Measurements from ENCODE around the gene NPBWR2. TPM values are rescaled to one million over a fixed set of nuclear protein-coding genes. Genes with fewer than 3 reads are reported as not detected.
"Not testable (repeated sequence)": the region's sequence is repeated elsewhere in the genome, so short reads cannot be mapped to it uniquely, and the experiment has no call there.

Gene NPBWR2
- total RNA-seq, 1 experiment from 2014 or later = not detected

DNA sequence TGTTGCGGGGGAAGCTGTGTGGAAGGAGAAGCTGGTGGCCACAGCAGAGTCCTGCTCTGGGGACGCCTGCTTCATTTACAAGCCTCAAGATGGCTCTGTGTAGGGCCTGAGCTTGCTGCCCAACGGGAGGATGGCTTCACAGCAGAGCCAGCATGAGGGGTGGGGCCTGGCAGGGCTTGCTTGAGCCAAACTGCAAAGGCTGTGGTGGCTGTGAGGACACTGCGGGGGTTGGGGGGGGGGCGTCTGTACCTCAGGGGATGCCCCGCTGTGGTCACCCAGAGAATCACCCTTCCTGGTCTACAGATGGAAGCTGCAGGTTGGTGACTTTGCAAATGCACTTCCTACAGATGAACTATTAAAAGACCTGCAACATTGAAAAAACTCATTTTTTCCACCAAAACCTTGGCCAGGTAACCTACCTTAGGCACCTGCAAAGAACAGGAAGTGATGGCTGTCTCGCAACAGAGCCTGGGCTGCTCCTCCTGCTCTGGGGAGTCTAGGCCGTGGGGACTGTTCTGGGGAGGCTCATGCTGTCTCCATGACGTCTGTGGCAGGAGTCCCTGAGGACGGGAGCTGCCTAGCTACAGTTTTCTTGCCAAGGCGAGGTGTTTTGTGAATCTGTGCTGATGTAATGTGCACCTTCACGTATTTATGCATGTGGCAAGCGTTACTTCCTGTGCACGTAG is 7.3 kb downstream of the NPBWR2 start:
- Histone ChIP-seq H3K4me1 (replicated peaks) (peaks cover 4% of the 10 kb centered on the region), H3K27ac (no peak overlapping the region), H3K36me3 (no peaks in the 10 kb centered on the region), H3K4me3 (no peak overlapping the region), H3K27me3 (replicated peaks) (peaks cover 41% of the 10 kb centered on the region), H3K9me3 (replicated peaks) (no peaks in the 10 kb centered on the region; the same call in 1 of the 2 replicates)
- DNase-seq (ENCODE audit: low read depth in 1 of 2, low spot score in 2 of 2) = no peak

DNA sequence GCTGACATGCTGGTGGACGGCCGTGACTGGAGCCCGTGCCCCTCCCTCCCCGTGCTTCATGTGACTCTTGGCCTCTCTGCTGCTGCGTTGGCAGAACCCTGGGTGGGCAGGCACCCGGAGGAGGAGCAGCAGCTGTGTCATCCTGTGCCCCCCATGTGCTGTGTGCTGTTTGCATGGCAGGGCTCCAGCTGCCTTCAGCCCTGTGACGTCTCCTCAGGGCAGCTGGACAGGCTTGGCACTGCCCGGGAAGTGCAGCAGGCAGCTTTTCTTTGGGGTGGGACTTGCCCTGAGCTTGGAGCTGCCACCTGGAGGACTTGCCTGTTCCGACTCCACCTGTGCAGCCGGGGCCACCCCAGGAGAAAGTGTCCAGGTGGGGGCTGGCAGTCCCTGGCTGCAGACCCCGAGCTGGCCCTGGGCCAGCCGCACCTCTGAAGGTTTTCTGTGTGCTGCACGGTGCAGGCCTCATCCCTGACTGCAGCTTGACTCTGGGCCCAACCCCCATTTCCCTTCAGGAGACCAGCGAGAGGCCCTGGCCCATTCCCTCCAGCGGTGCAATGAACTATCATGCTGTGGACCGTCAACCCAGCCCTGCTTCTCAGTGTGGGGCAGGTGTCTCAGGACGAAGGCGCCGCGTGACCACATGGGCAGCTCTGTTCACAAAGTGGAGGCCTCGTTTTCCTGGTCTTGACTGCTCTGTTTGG is 8.1 kb downstream of the NPBWR2 start:
- peaks cover 4% of the 10 kb centered on the region for H3K4me1 ChIP-seq (replicated peaks)
- no peak for DNase-seq (ENCODE audit: low read depth in 1 of 2, low spot score in 2 of 2)

DNA sequence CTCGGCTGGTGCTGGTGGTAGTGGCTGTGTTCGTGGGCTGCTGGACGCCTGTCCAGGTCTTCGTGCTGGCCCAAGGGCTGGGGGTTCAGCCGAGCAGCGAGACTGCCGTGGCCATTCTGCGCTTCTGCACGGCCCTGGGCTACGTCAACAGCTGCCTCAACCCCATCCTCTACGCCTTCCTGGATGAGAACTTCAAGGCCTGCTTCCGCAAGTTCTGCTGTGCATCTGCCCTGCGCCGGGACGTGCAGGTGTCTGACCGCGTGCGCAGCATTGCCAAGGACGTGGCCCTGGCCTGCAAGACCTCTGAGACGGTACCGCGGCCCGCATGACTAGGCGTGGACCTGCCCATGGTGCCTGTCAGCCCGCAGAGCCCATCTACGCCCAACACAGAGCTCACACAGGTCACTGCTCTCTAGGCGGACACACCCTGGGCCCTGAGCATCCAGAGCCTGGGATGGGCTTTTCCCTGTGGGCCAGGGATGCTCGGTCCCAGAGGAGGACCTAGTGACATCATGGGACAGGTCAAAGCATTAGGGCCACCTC is 8.8 kb downstream of the NPBWR2 start:
- Histone ChIP-seq H3K27ac (no peak overlapping the region), H3K4me3 (no peak overlapping the region), H3K27me3 (replicated peaks) (peaks cover 34% of the 10 kb centered on the region), H3K9me3 (replicated peaks) (no peaks in the 10 kb centered on the region; the same call in 1 of the 2 replicates), H3K36me3 (no peaks in the 10 kb centered on the region), H3K4me1 (replicated peaks) (peaks cover 4% of the 10 kb centered on the region)
- no peak for DNase-seq (ENCODE audit: low read depth in 1 of 2, low spot score in 2 of 2)

More for the DNA sequence above, 8.1 kb downstream of the NPBWR2 start:
- H3K9me3 ChIP-seq (replicated peaks) = no peaks in the 10 kb centered on the region; the same call in 1 of the 2 replicates
- H3K4me3 ChIP-seq = no peak overlapping the region
- H3K27me3 ChIP-seq (replicated peaks) = peaks cover 41% of the 10 kb centered on the region
- H3K27ac ChIP-seq = no peak overlapping the region
- no peaks in the 10 kb centered on the region for H3K36me3 ChIP-seq

DNA sequence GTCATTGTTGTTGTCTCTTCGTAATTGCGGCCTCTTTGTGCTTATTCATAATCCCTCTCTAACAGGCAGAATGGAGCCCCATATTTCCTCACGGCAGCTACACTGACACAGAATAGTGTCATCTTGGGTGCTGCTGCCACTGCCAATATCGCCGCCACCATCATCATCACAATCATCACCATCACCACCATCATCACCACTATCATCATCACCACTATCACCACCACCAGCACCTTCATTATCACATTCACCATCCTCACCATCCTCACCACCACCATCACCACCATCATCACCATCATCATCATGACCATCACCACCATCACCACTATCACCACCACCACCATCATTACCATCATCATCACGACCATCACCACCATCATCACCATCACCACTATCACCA is 10.8 kb downstream of the NPBWR2 start:
- Histone ChIP-seq H3K4me3 (no peak overlapping the region), H3K9me3 (replicated peaks) (no peaks in the 10 kb centered on the region; the same call in 1 of the 2 replicates), H3K36me3 (no peaks in the 10 kb centered on the region), H3K27ac (no peak overlapping the region), H3K27me3 (replicated peaks) (peaks cover 16% of the 10 kb centered on the region), H3K4me1 (replicated peaks) (no peaks in the 10 kb centered on the region)
- DNase-seq (ENCODE audit: low read depth in 1 of 2, low spot score in 2 of 2) = no peak

DNA sequence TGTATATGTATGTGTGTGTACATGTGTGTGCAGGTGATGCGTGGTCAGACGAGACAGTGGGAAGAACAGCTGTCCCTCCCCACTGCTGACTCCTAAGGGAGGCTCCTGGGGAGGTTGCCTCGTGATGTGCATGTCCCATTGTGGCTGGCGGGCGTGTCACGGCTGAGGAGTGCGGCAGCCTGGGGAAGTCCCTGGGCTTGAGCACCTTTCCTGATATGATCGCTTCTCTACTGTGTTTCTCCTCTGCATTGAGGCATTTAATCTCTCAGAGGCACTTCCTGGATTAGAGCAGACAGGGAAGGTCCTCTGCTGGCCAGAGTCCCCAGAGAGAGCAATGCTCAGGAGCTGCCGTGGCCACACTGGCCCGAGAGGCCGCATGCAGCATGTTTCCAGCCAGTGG is 11.4 kb downstream of the NPBWR2 start:
- Histone ChIP-seq H3K36me3 (no peaks in the 10 kb centered on the region), H3K4me1 (replicated peaks) (no peaks in the 10 kb centered on the region), H3K27me3 (replicated peaks) (peaks cover 10% of the 10 kb centered on the region), H3K27ac (no peak overlapping the region), H3K9me3 (replicated peaks) (no peaks in the 10 kb centered on the region; the same call in 1 of the 2 replicates), H3K4me3 (no peak overlapping the region)
- DNase-seq (ENCODE audit: low read depth in 1 of 2, low spot score in 2 of 2) = no peak

DNA sequence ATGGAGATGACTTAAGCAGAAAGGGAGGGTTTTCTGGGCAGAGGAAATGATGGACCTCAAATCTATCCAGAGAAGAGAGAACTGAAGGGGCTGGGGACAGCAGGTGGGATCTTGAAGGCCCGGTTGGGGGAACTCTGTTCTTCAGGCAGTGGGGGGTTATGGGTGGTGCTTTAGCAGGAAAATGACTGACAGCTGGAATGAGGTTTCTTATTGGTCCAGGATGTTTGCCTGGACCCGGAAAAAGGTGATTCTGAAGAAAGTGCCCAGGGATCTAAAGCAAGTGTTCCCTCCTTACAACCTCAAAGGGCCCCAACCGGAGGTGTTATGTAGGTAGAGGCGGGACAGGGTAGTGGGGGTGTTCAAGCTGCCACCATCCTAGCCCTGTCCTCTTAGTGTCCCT is 11.9 kb downstream of the NPBWR2 start:
- Histone ChIP-seq H3K27ac (no peak overlapping the region), H3K9me3 (replicated peaks) (no peaks in the 10 kb centered on the region; the same call in 1 of the 2 replicates), H3K36me3 (no peaks in the 10 kb centered on the region), H3K4me3 (no peak overlapping the region), H3K4me1 (replicated peaks) (no peaks in the 10 kb centered on the region), H3K27me3 (replicated peaks) (peaks cover 5% of the 10 kb centered on the region)
- DNase-seq (ENCODE audit: low read depth in 1 of 2, low spot score in 2 of 2) = no peak

DNA sequence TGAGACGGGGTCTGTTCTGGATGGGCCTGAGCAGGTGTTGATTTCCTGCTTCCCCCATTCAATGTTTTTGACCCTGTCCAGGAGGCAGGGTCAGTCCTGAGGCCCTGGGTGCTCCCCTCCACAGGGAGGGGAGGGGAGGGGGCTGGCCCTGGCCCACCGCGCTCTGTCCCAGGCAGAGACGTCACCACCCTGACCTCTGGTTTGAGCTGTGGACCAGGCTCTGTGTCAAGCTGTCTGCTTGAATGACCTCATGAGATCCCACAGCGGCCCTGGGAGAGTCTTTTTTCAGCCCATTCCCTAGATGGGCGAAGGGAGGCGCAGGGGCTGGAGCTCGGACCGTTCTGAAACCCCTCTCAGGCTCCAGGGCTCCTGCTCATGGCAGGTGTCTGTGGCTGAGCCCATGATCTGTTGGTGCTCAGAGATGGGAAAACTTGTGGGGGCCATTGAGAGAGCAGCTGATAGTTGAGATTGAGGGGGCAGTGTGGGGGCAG is 14.3 kb downstream of the NPBWR2 start:
- no peaks in the 10 kb centered on the region for H3K4me1 ChIP-seq (replicated peaks)
- H3K4me3 ChIP-seq = no peak overlapping the region
- peaks cover under 1% of the 10 kb centered on the region; the same call in 1 of the 2 replicates for H3K9me3 ChIP-seq (replicated peaks)
- H3K36me3 ChIP-seq = no peaks in the 10 kb centered on the region
- H3K27me3 ChIP-seq (replicated peaks) = peaks cover 8% of the 10 kb centered on the region
- no peak for DNase-seq (ENCODE audit: low read depth in 1 of 2, low spot score in 2 of 2)
- H3K27ac ChIP-seq = no peak overlapping the region

DNA sequence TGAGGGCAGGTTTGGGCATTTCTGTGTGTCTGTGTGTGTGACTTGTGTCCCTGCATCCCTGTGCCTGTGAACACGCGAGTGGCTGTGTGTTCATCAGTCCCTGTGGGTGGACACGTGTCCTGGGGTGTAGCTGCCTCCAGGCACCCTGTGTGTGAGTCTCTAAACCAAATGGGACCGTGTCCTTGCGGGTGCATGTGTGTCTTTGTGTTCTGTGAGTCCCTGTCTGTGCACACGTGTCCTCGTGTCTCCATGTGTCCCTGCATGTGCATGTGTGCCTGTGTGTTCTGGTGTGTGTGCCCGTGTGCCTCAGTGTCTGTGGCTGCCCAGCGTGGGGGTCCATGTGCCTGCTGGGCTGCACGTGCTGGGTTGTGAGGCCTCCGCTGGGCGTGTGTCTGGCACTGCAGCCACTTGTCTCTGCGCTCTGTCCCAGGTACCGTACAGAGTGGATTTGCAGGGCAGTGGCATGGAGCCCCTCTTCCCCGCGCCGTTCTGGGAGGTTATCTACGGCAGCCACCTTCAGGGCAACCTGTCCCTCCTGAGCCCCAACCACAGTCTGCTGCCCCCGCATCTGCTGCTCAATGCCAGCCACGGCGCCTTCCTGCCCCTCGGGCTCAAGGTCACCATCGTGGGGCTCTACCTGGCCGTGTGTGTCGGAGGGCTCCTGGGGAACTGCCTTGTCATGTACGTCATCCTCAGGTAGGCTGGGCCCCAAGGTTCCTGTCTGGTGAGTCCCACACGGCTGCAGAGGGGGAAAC is 14.9 kb downstream of the NPBWR2 start:
- Histone ChIP-seq H3K4me1 (replicated peaks) (no peaks in the 10 kb centered on the region), H3K36me3 (no peaks in the 10 kb centered on the region), H3K9me3 (replicated peaks) (peaks cover 6% of the 10 kb centered on the region), H3K4me3 (no peak overlapping the region), H3K27ac (no peak overlapping the region), H3K27me3 (replicated peaks) (peaks cover 8% of the 10 kb centered on the region)
- DNase-seq (ENCODE audit: low read depth in 1 of 2, low spot score in 2 of 2) = no peak

DNA sequence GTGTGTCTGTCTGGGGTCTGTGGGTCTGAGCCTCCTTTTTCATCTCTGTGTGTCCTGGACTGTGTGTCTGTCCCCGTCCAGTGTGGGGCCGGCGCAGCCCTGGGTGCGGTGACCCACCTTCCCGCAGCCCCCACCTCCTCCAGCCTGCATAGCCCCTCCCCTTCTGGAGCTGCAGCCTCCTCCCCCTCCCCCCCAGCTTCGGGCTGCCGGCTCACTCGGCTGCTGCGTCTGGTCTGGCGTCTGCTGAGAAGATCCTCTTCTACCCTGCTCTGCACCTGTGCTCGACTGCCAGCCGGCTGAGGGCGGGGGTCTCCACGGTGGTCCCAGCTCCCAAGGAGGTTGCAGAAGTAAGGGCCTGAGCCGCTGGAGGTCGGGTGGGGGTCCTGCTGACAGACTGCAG is 15.6 kb downstream of the NPBWR2 start:
- H3K36me3 ChIP-seq = no peaks in the 10 kb centered on the region
- no peak overlapping the region for H3K4me3 ChIP-seq
- peaks cover 6% of the 10 kb centered on the region for H3K9me3 ChIP-seq (replicated peaks)
- no peak for DNase-seq (ENCODE audit: low read depth in 1 of 2, low spot score in 2 of 2)
- H3K27me3 ChIP-seq (replicated peaks) = peaks cover 8% of the 10 kb centered on the region
- no peak overlapping the region for H3K27ac ChIP-seq
- no peaks in the 10 kb centered on the region for H3K4me1 ChIP-seq (replicated peaks)

DNA sequence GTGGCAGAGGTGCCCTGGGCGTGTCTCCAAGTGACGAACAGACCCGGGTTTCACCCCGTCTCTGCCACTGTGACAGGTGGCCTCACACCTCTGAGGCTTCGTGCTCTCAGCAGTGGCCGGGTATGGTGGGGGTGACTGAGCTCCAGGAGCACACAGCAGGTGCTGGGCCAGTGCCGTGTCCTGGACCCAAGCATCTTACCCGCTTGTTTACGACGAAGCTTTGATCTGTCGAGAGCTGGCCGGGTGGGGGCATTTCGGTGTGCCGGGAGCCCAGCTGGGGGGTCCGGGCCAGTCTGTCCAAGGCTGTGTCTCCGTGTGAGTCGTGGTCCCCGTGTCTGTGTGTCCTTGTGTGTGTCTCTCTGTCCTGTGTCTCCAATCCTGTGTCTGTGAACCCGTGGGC is 16.0 kb downstream of the NPBWR2 start:
- Histone ChIP-seq H3K27ac (no peak overlapping the region), H3K27me3 (replicated peaks) (peaks cover 10% of the 10 kb centered on the region), H3K9me3 (replicated peaks) (peaks cover 6% of the 10 kb centered on the region), H3K4me1 (replicated peaks) (no peaks in the 10 kb centered on the region), H3K4me3 (no peak overlapping the region), H3K36me3 (no peaks in the 10 kb centered on the region)
- no peak for DNase-seq (ENCODE audit: low read depth in 1 of 2, low spot score in 2 of 2)

DNA sequence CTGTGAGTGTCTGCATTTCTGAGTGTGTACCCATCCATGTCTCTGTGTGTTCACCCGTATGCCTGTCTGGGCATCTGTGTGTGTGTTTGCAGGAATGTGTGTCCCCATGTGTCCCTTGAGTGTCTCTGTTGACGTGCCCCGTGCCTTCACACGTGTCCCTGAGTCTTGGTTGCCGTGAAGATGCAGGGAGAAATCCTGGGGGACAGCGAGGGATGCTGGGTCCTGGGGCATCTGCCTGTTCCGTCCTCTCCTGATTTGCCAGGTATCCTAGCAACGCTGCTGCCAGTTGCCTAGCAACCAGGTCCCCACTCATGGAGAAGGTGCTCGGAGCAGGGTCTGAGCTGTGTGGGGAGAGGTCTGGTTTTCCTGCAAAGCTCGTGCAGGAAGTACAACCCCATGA is 17.2 kb downstream of the NPBWR2 start:
- no peaks in the 10 kb centered on the region for H3K36me3 ChIP-seq
- DNase-seq (ENCODE audit: low read depth in 1 of 2, low spot score in 2 of 2) = no peak
- H3K9me3 ChIP-seq (replicated peaks) = peaks cover 6% of the 10 kb centered on the region
- H3K27me3 ChIP-seq (replicated peaks) = peaks cover 20% of the 10 kb centered on the region
- H3K4me1 ChIP-seq (replicated peaks) = no peaks in the 10 kb centered on the region
- no peak overlapping the region for H3K27ac ChIP-seq
- H3K4me3 ChIP-seq = no peak overlapping the region

DNA sequence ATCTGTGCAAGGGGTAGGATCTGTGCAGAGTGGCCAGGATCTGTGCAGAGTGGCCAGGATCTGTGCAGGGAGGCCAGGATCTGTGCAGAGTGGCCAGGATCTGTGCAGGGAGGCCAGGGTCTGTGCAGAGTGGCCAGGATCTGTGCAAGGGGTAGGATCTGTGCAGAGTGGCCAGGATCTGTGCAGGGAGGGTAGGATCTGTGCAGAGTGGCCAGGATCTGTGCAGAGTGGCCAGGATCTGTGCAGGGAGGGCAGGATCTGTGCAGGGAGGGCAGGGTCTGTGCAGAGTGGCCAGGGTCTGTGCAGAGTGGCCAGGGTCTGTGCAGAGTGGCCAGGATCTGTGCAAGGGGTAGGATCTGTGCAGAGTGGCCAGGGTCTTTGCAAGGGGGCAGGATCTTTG is 18.8 kb downstream of the NPBWR2 start:
- H3K4me1 ChIP-seq (replicated peaks); H3K36me3 ChIP-seq; H3K4me3 ChIP-seq; H3K9me3 ChIP-seq (replicated peaks); H3K27ac ChIP-seq; DNase-seq (ENCODE audit: low read depth in 1 of 2, low spot score in 2 of 2): not testable (repeated sequence)
- peaks cover 36% of the 10 kb centered on the region for H3K27me3 ChIP-seq (replicated peaks)

DNA sequence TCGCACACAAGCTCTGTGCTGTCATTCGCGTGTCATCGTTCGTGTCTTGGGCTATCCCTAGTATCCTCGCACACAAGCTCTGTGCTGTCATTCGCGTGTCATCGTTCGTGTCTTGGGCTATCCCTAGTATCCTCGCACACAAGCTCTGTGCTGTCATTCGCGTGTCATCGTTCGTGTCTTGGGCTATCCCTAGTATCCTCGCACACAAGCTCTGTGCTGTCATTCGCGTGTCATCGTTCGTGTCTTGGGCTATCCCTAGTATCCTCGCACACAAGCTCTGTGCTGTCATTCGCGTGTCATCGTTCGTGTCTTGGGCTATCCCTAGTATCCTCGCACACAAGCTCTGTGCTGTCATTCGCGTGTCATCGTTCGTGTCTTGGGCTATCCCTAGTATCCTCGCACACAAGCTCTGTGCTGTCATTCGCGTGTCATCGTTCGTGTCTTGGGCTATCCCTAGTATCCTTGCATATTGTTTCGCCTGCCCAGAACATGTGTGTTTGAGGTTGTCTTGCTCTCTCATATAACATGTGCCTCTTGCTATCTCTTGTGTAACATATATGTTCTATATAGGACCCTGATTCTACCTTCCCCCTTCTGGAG is 20.0 kb downstream of the NPBWR2 start:
- DNase-seq (ENCODE audit: low read depth in 1 of 2, low spot score in 2 of 2); H3K27ac ChIP-seq; H3K4me3 ChIP-seq; H3K36me3 ChIP-seq; H3K9me3 ChIP-seq (replicated peaks): not testable (repeated sequence)
- H3K27me3 ChIP-seq (replicated peaks) = peaks cover 44% of the 10 kb centered on the region
- H3K4me1 ChIP-seq (replicated peaks) = peaks cover 15% of the 10 kb centered on the region

Data from SJSA1 (cell line).